Gastrocnemius medialis (tissue), 4 donors: Measurements from ENCODE around the gene TTC3.
"Not testable (repeated sequence)": the region's sequence is repeated elsewhere in the genome, so short reads cannot be mapped to it uniquely, and the experiment has no call there.

Experiments used
- CTCF ChIP-seq, 5 experiments: fragments of 450-650 bp in 3 of 5; fragments of 200-600 bp in 2 of 5; sonication (generic) in 2 of 5; IDR thresholded peaks in 4 of 5; conservative IDR thresholded peaks in 1 of 5; 1 replicate in 4 of 5; 2 replicates in 1 of 5; pipeline ENCODE4 v1.5.1; 2016 to 2019; ENCODE audit warnings: antibody characterized with exemption in 5 of 5, mild to moderate bottlenecking in 3 of 5, moderate library complexity in 3 of 5
- POLR2A ChIP-seq, 2 donors: fragments of 450-650 bp; IDR thresholded peaks; one replicate each; pipeline ENCODE4 v1.6.1; 2017; ENCODE audit warnings: antibody characterized with exemption in 2 of 2, mild to moderate bottlenecking in 2 of 2, moderate library complexity in 2 of 2

GRCh38 chr21:37143392-37143791 is 70.3 kb downstream of the TTC3 start:
- TF ChIP-seq POLR2A (IDR thresholded peaks at IDR 0.05); CTCF (IDR thresholded peaks at IDR 0.05 in 4 of 5, conservative IDR thresholded peaks at IDR 0.05 in 1 of 5): not testable (repeated sequence)
